ENCODE results near the gene LHX3.
"Not testable (repeated sequence)": the region's sequence is repeated elsewhere in the genome, so short reads cannot be mapped to it uniquely, and the experiment has no call there.

LHX3 gene

GRCh38 chr9:136151214-136151804 is 53.6 kb downstream of the LHX3 start:
- no peak for DNase-seq

DNA sequence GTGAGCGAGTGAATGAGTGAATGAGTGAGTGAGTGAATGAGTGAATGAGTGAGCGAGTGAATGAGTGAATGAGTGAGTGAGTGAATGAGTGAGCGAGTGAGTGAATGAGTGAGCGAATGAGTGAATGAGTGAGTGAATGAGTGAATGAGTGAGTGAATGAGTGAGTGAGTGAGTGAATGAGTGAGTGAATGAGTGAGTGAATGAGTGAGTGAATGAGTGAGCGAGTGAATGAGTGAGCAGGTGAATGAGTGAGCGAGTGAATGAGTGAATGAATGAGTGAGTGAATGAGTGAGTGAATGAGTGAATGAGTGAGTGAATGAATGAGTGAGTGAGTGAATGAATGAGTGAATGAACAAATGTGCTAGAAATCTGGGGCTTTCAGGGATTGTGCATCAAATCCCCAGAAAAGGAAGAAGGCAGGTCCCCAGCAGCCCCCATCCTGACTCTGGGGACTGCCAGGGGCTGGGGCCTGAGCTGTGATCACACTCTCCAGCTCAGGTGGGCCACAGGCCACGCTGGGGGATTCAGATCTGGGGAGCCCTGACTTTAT is 54.2 kb downstream of the LHX3 start:
- DNase-seq, result not testable (repeated sequence)

GRCh38 chr9:136149853-136150252 is 55.1 kb downstream of the LHX3 start:
- DNase-seq, result no peak

GRCh38 chr9:136149337-136149736 is 55.6 kb downstream of the LHX3 start:
- no peak for DNase-seq

GRCh38 chr9:136148766-136149165 is 56.2 kb downstream of the LHX3 start:
- no peak for DNase-seq

DNA sequence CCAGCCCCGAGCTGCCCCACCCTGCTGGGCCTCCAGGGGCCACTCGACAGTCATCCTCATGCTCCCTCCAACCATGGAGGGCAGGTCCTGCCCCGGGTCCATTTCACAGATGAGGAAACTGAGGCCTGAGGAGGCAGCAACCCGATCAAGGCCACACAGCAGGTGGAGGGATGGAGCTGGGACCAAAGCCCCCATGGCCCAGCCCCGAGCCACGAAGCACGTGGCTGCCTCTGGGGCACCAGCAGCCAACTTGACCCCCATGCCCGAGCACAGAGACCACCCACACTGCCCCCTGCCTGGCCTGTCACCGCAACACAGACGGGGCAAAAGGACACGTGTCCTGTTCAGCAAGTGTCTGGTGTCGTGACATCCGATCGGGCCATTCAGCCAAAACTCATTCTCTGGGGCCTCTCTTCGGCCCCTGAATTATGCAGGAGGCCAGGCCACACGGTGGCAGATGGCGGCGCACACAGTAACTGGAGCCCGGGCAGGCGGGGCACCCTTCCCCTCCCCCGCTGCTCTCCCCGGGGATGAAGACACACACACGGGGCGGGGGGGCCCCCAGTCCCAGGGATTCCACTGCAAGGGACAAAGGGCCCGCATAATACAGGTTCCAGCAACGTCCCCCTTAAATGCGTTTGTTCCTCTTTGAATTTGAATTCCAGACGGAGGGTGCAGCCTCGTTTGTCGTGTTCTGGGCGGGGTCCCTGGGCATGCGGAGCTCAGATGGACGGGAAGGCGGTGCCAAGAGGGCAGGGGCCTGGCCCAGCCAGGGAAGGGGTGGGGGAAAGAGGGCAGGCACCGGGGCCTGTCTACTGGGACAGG is 56.8 kb downstream of the LHX3 start:
- no peak for DNase-seq

GRCh38 chr9:136147038-136147889 is 57.7 kb downstream of the LHX3 start:
- DNase-seq, result no peak
